ENCODE measurements around the gene SHLD1. TPM values are rescaled to one million over a fixed set of nuclear protein-coding genes. Genes with fewer than 3 reads are reported as not detected.
"Not testable (repeated sequence)": the region's sequence is repeated elsewhere in the genome, so short reads cannot be mapped to it uniquely, and the experiment has no call there.

Gene SHLD1
- total RNA-seq, 1 experiment from 2014 or later = 6.3 TPM

DNA sequence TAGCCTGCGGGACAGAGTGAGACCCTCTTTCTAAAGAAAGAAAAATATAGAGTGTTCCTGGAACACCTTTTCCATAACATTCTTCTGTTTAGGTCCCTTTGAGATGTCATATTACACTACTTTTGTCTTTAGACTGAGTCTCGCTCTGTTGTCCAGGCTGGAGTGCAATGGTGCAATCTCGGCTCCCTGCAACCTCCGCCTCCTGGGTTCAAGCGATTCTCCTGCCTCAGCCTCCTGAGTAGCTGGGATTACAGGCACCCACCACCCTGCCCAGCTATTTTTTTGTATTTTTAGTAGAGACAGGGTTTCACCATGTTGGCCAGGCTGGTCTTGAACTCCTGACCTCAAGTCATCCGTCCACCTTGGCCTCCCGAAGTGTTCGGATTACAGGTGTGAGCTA is 31.2 kb downstream of the SHLD1 start:
- DNase-seq (ENCODE audit: low spot score) = not testable (repeated sequence)

DNA sequence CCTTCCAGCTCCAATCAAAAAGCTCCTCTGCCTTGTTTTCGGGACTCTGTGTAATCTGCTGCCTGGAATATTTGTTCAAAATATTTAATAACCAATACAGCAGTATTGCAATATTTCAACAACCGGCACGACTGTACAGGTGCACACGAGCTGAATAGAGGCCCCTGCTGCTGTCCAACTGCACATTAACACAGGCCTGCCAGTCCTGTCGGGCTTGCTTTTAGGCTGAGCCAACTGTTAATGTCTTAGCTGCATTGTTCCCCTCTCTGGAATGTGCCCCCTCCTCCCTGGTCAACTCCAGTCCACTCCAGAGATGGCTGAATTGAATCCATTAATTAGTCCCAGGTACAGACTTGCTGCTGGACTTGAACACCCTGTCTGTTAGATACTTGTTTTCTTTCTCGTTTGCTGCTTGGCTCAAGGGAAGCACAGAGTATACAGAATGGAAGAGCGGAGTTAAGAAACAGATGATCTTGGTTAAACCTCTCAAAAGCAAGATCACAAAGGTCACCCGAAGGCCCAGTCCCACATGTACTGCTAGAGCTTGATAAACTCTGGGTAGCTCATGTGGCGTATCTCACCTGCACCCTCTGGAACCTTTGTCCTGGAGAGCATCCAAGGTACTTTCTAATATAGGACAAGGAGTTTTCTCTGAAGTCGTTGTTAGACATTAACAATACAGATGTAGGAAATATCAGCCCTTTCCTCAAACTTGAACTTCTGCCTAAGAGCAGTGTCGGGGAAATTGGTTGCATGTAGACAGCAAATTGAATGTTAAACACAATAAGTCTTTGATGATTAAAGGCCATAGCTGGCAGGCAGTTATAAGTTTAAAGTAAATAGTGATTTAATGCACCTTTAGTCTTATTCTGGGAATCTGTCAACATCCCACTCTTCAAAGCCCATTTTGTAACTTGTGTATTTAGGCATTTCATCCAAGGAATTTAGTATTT is 31.9 kb downstream of the SHLD1 start:
- DNase-seq (ENCODE audit: low spot score) = no peak

DNA sequence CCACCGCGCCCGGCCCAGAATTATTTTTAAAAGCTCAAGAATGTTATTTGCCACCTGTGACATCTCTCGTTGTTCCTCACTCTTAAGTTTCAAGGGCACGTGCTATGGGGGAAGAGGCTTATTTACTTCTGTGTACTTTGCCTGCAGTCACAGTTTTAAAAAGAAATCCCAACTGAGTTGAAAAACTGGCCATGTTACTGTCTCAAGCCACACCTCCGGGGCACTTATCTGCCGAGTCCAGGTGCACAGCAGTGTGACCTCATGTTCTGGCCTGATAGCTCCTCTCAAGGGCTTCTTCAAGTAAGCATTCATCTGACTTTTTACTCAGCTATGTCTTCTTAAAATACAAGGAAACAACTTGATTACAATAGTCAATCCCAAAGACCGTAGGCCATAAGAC is 34.5 kb downstream of the SHLD1 start:
- no peak for DNase-seq (ENCODE audit: low spot score)

DNA sequence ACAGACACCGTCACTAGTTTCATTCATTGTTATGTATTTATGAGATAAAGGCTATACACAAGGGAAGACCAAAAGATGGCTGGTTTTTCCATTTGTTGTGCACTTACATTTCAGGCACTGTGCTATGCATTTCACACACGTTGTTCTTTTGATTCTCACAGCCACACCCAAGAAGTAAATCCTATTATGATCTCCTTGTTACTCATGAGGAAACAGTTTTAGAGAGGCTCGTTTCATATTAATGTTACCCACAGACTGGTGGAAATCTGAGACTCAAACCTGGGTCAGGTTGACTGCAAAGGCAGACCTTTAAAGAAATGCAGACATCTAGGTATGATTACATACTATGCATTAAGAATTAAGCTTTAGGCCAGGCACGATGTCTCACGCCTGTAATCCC is 34.9 kb downstream of the SHLD1 start:
- DNase-seq (ENCODE audit: low spot score) = no peak

DNA sequence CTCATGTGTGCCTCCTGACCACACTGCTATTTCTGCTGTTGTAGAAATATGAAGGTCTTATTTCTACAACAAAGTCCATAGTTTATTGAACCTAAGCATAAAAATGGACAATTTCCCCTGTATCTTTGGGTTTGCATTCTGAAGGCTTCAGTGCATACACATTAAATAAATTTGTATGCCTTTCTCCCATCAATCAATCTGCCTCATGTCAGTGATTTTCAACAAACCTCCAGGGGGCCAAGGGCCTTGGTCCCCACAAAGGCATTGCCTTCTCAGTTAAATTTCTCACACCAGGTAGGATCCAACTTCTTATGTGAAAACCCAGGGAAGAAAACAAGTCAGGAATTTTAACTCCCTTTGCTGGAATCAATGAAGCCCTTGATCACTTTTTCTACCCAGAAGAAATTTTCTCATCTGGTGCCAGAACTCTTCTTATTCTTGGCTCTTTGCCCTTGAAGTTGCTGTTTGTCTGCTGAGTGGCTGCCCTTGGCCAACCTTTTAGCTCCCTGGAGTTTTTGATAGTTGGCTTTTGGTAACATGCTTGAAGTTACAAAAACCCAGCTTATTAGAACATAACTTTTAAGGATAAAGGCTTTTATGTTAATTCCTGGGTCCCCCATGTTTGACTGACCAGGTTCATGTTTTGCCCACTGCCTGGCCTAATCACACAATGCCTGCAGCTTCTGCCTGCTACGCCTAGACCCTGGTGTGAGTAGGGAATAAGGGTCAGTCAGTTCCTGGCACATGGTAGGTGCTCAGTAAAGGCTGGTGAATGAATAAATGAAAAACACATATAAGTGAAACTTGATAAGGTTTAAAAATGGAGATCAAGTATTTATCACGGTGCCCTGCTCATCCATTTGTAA is 37.0 kb downstream of the SHLD1 start:
- DNase-seq (ENCODE audit: low spot score) = no peak

DNA sequence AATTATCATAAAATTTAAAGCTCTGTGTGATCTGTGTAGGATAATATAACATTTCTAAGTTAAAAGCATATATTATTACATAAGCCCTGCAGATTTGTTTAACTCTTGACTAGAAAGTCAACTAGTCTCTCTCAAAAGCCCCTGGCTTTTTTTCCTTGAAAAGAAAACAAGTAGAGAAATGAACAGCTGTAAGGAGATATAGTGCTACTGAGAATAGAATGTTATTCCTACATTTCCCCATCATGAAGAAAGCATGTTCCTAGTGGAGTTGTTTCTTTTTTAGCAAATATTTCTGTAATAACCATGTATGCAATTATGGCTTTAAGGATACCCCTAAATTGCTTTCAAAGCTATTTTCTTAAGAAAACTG is 37.6 kb downstream of the SHLD1 start:
- DNase-seq (ENCODE audit: low spot score) = no peak

DNA sequence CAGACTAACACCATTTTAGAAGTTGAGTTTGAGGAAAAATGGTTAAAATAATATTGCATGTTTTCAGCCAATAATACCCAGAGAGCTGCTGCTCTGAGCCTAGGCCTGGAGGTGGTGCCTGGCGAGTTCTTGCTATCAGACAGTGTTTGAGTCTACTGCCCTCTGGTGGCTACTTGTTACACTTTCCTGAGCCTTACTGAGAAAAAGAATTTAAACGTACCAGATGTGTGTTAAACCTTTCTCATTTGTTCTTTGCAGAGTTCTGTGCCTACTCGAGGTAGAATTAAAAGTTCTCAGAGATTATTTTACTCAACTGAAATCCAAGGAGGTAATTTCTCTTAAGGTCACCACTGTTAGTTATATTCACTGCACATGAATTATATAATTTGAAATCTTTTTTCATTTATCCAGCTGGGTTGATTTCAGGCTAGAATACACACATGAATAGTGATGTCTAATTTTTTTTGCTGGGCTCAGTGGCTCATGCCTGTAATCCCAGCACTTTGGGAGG is 38.2 kb downstream of the SHLD1 start:
- DNase-seq (ENCODE audit: low spot score) = peak; percentile 82

DNA sequence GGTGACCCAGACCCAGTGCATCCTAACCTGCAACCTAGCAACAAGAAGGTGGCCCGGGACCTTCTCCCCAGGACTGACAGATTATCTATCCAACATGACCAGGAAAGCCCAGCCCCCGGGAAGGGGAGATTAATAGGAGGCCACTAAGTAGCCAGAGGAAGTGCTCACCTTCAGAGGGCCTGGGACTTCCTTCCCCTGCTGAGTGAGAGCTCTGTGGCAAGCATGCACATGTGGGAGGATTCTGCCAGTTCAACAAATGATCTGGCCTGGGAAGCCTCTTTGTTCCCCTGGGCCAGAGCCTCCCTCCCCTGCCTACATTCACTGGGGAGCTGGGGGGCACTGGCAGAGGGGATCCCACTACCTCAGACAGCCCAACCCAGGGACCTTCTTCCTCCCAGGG is 39.6 kb downstream of the SHLD1 start:
- no peak for DNase-seq (ENCODE audit: low spot score)

DNA sequence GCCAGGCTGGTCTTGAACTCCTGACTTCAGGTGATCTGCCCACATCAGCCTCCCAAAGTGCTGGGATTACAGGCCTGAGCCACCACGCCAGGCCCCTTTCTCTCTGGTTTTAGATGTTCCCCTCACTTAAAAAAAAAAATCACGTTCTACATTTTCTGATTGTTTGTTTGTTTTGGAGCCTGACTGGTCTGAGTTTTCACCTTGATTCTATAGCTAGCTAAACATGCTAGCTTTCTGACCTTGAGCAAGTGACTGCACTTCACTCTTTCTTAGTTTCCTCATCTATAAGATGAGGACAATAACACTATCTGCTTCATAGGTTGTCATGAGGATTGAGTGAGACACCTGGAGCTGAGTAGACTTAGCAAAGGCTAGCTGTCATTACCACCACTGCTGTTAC is 43.7 kb downstream of the SHLD1 start:
- DNase-seq (ENCODE audit: low spot score) = no peak

DNA sequence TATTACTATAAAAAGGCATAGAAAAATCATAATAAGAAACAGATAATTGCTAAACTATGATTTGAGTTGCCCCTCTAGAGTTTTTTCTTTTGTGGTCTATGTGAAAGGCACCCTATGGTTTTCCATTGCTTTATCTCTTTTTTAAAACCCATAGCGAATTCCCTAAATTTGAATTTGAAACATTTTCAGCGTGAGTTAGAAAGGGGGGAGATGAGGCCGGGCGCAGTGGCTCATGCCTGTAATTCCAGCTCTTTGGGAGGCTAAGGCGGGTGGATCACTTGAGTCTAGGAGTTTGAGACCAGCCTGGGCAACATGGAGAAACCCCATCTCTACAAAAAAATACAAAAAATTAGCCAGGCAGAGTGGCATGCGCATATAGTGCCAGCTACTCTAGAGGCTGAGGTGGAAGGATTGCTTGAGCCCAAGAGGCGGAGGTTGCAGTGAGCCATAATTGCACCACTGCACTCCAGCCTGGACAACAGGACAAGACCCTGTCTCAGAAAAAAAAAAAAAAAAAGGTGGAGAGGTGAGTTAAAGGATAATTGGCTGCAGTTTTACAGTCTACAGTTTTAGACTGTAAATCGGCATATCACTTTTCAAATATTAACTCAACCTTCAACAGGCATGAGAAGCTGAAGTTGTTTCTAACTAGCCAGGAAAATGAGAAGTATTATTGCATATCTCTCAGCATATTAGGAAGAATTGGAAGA is 46.3 kb downstream of the SHLD1 start:
- no peak for DNase-seq (ENCODE audit: low spot score)

DNA sequence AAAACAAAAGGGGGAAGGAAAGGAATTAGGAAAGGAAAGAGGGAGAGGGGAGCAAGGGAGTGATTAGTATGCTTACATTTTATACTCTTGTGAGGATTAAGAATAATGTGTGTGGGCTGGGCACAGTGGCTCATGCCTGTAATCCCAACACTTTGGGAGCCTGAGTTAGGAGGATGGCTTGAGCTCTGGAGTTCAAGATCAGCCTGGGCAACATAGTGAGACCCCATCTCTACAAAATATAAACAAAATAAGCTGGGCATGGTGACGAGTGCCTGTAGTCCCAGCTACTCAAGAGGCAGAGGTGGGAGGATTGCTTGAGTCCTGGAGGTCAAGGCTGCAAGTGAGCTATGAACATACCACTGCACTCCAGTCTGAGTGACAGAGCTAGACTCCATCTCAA is 47.0 kb downstream of the SHLD1 start:
- no peak for DNase-seq (ENCODE audit: low spot score)

DNA sequence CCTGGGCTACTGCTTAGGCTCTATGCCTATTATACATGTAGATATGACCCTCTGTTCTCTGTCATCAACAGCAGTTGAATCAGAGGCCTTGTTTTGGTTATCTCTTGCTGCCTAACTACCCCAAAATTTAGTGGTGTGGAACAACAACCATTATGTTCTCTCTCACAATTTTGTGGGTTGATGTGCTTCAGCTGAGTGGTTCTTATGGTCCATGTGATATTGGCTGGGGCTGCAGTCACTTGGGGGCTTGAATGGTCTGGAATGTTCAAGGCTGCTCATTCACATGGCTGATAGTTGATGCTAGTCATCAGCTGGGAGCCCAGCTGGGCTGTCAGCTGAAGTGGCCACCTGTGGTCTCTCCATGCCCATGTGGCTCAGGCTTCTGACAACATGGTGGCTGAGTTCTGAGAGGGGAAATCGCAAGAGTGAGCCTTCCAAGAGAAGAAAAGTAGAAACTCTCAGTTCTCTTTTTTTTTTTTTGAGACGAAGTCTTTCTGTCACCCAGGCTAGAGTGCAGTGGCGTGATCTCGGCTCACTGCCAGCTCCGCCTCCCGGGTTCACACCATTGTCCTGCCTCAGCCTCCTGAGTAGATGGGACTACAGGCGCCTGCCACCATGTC is 47.8 kb downstream of the SHLD1 start:
- DNase-seq (ENCODE audit: low spot score) = no peak

DNA sequence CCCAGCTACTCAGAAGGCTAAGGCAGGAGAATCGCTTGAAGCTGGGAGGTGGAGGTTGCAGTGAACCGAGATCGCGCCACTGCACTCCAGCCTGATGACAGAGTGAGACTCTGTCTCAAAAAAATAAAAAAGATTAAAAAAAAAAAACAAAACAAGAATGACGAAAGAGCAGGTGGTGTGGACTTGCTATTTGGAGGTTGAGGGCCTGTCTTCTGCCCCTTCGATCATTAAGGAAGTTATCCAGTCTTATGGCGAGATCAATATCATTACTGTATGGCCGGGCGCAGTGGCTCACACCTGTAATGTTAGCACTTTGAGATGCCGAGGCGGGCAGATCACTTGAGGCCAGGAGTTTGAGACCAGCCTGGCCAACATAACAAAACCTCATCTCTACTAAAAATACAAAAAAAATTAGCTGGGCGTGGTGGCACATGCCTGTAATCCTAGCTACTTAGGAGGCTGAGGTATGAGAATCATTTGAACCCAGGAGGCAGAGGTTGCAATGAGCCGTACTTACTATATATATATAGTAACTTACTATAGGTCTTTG is 53.6 kb downstream of the SHLD1 start:
- not testable (repeated sequence) for DNase-seq (ENCODE audit: low spot score)

DNA sequence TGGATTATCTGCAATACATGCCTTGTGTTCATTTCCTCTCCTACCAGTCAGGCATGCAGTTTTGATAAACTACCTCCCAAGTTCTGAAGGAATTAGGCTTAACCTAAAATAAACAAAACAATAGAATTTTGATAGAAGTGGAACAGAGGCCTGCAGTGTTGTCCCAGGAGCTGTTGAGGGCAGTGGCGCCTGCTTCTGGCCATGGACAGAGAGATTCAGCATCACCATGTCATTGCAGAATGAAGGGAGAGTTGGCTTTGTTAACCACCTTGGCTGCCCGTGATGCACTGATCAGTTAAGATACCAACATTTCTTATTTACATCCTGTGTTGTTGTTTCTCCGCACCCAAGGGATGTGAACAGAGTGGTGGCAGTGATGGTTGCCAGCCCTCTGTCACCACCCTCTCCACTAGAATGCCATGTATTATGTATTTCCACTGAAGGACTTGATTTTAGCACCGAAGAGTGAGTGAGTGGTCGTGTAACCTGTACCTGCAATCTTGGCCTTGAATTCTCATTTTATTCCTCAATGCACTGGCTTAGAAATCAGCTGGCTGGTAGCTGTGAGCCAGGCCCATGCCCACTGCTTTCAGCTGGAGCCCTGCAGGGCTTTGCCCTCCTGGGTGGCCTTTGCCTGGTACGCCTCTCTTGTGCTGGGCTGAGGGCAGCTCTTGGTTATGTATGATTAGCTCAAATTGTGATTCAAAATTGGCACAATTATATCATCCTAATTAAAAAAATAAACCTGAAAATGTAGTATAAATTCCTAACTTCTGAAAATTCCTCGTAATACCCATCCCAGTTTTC is 56.5 kb downstream of the SHLD1 start:
- DNase-seq (ENCODE audit: low spot score) = no peak

DNA sequence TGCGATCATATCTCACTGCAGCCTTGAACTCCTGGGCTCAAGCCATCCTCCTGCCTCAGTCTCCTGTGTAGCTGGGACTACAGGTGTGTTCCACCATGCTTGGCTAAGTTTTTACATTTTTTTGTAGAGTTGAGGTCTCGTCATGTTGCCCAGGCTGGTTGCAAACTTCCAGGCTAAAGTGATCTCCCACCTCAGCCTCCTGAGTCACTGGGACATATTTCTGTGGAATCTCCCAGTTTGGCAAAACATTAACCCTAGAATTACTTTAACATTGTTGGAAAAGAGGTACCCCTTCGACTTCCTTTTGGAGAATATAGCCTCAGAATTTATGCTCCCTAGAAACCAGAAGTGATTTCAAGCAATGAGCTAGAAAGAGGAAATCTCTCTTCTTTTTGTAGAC is 57.2 kb downstream of the SHLD1 start:
- DNase-seq (ENCODE audit: low spot score) = no peak

DNA sequence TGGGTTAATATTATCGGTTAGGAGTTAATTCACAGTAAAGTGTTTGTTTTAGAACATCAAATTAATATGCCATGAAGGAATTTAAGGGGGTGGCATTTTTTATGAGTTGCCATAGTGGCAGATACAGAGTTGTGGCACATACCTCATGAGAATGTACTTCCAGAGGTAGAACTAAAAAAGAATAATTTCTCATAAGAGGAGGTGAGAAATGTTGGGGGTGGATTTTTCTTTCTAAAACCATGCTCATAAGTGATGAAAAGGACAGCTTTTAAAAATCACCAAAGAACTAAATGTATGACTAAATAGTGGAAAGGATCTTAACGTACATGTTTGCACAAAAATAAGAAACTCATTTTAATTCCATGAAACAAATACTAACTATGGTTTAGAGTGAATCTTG is 58.7 kb downstream of the SHLD1 start:
- no peak for DNase-seq (ENCODE audit: low spot score)

DNA sequence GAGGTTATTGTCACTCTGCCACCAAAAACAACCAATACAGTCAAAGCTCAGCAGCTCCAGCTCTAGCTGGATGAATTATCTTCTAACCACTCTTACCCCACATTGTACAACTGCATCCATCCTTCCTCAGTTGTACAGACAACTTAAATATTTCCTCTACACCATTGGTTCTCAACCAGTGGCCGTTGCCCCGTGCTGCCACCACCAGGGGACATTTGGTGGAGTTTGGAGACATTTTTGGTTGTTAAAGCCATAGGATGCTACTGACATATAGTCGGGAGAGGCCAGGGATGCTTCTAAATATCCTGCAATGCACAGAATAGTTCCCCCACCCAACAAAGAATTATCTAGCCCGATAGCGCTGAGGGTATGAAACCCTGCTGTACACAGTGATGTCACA is 59.3 kb downstream of the SHLD1 start:
- no peak for DNase-seq (ENCODE audit: low spot score)

DNA sequence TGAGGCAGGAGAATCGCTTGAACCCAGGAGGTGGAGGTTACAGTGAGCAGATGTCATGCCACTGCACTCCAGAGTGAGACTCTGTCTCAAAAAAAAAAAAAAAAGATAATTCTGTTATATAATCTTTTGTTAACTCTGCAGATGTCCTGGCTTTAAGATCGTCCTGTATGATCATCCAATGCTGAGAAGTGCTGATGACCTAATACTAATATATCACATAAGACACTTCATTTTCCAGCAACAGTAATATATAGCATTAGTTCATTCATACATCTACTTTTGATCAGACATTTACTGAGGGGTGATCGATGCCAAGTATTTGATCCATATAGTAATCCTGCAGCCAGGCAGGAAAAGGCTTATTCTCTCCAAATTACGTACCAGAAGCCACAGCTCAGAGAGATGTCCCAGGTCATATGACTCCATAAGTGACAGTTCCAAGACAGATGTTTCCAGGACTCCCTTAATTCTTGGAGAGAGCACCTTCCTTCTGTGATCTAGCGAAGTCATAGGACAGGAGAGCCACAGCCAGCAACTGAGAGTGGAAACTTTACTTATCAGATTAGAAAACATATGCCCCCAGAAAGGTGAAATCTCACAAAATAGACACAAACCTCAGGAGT is 60.7 kb downstream of the SHLD1 start:
- no peak for DNase-seq (ENCODE audit: low spot score)

DNA sequence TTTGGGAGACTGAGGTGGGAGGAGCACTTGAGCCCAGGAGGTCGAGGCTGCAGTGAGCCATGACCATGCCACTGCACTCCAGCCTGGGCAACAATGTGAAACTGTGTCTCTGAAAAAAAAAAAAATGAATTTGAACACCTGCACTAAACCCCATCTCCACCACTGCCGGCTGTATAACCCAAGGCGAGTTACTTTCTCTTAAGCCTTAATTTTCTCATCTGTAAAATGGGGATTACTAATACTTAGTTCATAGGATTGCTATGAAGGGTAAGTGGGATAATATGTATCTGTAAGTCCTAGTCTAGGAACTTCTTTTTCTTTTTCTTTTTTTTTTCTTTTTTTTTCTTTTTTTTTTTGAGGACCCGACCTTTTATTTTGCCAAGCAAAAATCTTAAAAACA is 61.5 kb downstream of the SHLD1 start:
- no peak for DNase-seq (ENCODE audit: low spot score)

DNA sequence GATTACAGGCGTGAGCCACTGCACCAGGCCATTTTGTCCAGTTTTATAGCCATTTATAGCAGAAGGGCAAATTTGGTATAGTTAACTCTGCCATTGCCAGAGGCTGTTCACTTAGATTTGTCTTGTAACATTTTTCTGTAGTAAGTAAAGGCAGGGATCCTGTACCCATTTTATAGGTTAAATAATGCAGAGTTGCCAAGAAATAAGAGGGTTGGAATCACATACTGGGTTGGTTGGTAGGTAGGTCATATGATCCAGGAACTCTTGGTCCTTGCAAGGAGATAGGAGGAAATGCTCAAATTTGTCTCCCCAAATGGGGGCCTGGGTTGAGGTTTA is 68.1 kb downstream of the SHLD1 start:
- no peak for DNase-seq (ENCODE audit: low spot score)

Measured in H4 (cell line).